SK-N-SH (cell line): ENCODE results near the gene SAMD4A. TPM values are rescaled to one million over a fixed set of nuclear protein-coding genes. Genes with fewer than 3 reads are reported as not detected.

Source experiments
- CTCF ChIA-PET: fragments of 300-600, 350-600 bp; formaldehyde crosslinking; extraction: SDS; loops from one replicate; lab custom pipeline; 2021; lab: Yijun Ruan, JAX
- POLR2A ChIA-PET: fragments of 350-600 bp; sonication (Branson Sonifier 250); formaldehyde crosslinking; extraction: SDS; loops from one replicate; lab custom pipeline; 2020; ENCODE audit warnings: antibody characterized with exemption, inconsistent platforms; lab: Yijun Ruan, JAX
- DNase-seq: peaks from one replicate; pipeline ENCODE4 v3.0.0; 2012
- H2AFZ ChIP-seq: fragments of 200-600 bp; sonication (generic); 2 replicates; pipeline ENCODE4 v1.8.1; 2016; ENCODE audit warnings: antibody characterized with exemption, mild to moderate bottlenecking, low read depth
- H3F3A ChIP-seq: fragments of 200-600 bp; sonication (generic); replicated peaks from 2 replicates; pipeline ENCODE3; 2016; ENCODE audit warnings: antibody characterized with exemption, mild to moderate bottlenecking; ENCODE audit not compliant: insufficient read depth
- H3K27ac ChIP-seq, 2 experiments: fragments of 200-500 bp in 1 of 2; fragments of 200-600 bp in 1 of 2; sonication (Bioruptor generic) in 1 of 2; sonication (generic), shearing (Covaris generic) in 1 of 2; 2 replicates each; pipeline versions ENCODE4 v1.5.1 to v1.6.1; 2014 to 2016; ENCODE audit warnings: low read depth in 2 of 2, inconsistent platforms in 1 of 2, low read length in 1 of 2, mild to moderate bottlenecking in 1 of 2, mixed read lengths in 1 of 2
- H3K27me3 ChIP-seq: fragments of 200-600 bp; sonication (generic), shearing (Covaris generic); 2 replicates; pipeline ENCODE4 v1.6.1; 2016; ENCODE audit warnings: mixed run types; ENCODE audit not compliant: insufficient read depth
- H3K36me3 ChIP-seq, 2 experiments: fragments of 200-500 bp in 1 of 2; fragments of 200-600 bp in 1 of 2; sonication (Bioruptor generic) in 1 of 2; sonication (generic) in 1 of 2; replicated peaks in 1 of 2; 2 replicates each; pipeline versions ENCODE3 to v1.5.1; 2014 to 2016; ENCODE audit warnings: low read length in 1 of 2, mild to moderate bottlenecking in 1 of 2; ENCODE audit not compliant: insufficient read depth in 2 of 2, control insufficient read depth in 1 of 2
- H3K4me1 ChIP-seq, 2 experiments: fragments of 200-500 bp in 1 of 2; fragments of 200-600 bp in 1 of 2; sonication (Bioruptor generic) in 1 of 2; sonication (generic), shearing (Covaris generic) in 1 of 2; 2 replicates each; pipeline versions ENCODE4 v1.5.1 to v1.6.1; 2014 to 2016; ENCODE audit warnings: low read depth in 1 of 2, low read length in 1 of 2, mixed run types in 1 of 2; ENCODE audit not compliant: insufficient read depth in 2 of 2, control insufficient read depth in 1 of 2
- H3K4me2 ChIP-seq: fragments of 200-600 bp; sonication (generic), shearing (Covaris generic); 2 replicates; pipeline ENCODE4 v1.6.1; 2017; ENCODE audit warnings: mixed run types
- H3K4me3 ChIP-seq, 2 experiments: fragments of 200-500 bp in 1 of 2; fragments of 200-600 bp in 1 of 2; sonication (Bioruptor generic) in 1 of 2; sonication (generic), shearing (Covaris generic) in 1 of 2; 2 replicates each; pipeline versions ENCODE4 v1.5.1 to v1.8.1; 2014 to 2016; ENCODE audit warnings: low read depth in 2 of 2, inconsistent platforms in 1 of 2, low read length in 1 of 2, mild to moderate bottlenecking in 1 of 2, mixed read lengths in 1 of 2, moderate library complexity in 1 of 2
- H3K79me2 ChIP-seq: fragments of 200-600 bp; sonication (generic); 2 replicates; pipeline ENCODE4 v1.8.1; 2017; ENCODE audit warnings: mild to moderate bottlenecking; ENCODE audit not compliant: insufficient read depth
- H3K9ac ChIP-seq: fragments of 200-600 bp; sonication (generic); 2 replicates; pipeline ENCODE4 v1.6.1; 2017; ENCODE audit warnings: mixed run types
- H3K9me2 ChIP-seq: fragments of 200-600 bp; sonication (generic); 2 replicates; pipeline ENCODE4 v1.6.1; 2017; ENCODE audit warnings: mixed run types
- H3K9me3 ChIP-seq: fragments of 200-600 bp; sonication (generic); 2 replicates; pipeline ENCODE4 v1.6.1; 2017; ENCODE audit warnings: mixed run types, mild to moderate bottlenecking, moderate library complexity
- H4K20me1 ChIP-seq: fragments of 200-600 bp; sonication (generic); 2 replicates; pipeline ENCODE4 v1.6.1; 2017; ENCODE audit warnings: mild to moderate bottlenecking, mixed run types; ENCODE audit not compliant: insufficient read depth
- CHD2 ChIP-seq: fragments of 150-350 bp; IDR thresholded peaks from 2 replicates; pipeline ENCODE4 v1.6.1; 2018; ENCODE audit warnings: low read length; ENCODE audit not compliant: partially characterized antibody
- ELF1 ChIP-seq: IDR thresholded peaks from 2 replicates; pipeline ENCODE4 v1.4.0; 2012
- EP300 ChIP-seq, 2 experiments: IDR thresholded peaks; 2 replicates each; pipeline versions ENCODE4 v1.4.0 to v1.6.1; 2012; ENCODE audit warnings: borderline replicate concordance in 1 of 2, low read depth in 1 of 2, low read length in 1 of 2
- EZH2phosphoT487 ChIP-seq: fragments of 200-600 bp; sonication (generic); IDR thresholded peaks from 2 replicates; pipeline ENCODE4 v1.6.1; 2017; ENCODE audit warnings: low read depth, mixed run types, mild to moderate bottlenecking, antibody characterized with exemption, moderate library complexity, borderline replicate concordance
- FOSL2 ChIP-seq: IDR thresholded peaks from 2 replicates; pipeline ENCODE4 v1.4.0; 2012; ENCODE audit warnings: low read depth, mild to moderate bottlenecking, moderate library complexity, borderline replicate concordance
- FOXJ3 ChIP-seq: sonication (generic); formaldehyde crosslinking; IDR thresholded peaks from 2 replicates; pipeline ENCODE4 v1.5.1; 2020; ENCODE audit warnings: mild to moderate bottlenecking, missing genetic modification reagents
- FOXM1 ChIP-seq: IDR thresholded peaks from 2 replicates; pipeline ENCODE4 v1.4.0; 2012; ENCODE audit warnings: low read depth, mild to moderate bottlenecking
- GABPA ChIP-seq: IDR thresholded peaks from 2 replicates; pipeline ENCODE4 v1.4.0; 2012; ENCODE audit warnings: low read depth, mild to moderate bottlenecking
- GATA2 ChIP-seq: sonication (generic); formaldehyde crosslinking; IDR thresholded peaks from 2 replicates; pipeline ENCODE4 v1.5.0; 2020; ENCODE audit warnings: mild to moderate bottlenecking, missing genetic modification reagents
- JUND ChIP-seq: IDR thresholded peaks from 2 replicates; pipeline ENCODE4 v1.4.0; 2012
- MEF2A ChIP-seq: IDR thresholded peaks from 2 replicates; pipeline ENCODE4 v1.4.0; 2012; ENCODE audit warnings: low read depth, borderline replicate concordance
- MXI1 ChIP-seq: IDR thresholded peaks from 2 replicates; pipeline ENCODE4 v1.6.1; 2012; ENCODE audit warnings: mild to moderate bottlenecking, low read depth, low read length, improper control_type of control experiment
- NFIC ChIP-seq: IDR thresholded peaks from 2 replicates; pipeline ENCODE4 v1.4.0; 2012; ENCODE audit warnings: borderline replicate concordance
- NRF1 ChIP-seq: IDR thresholded peaks from 2 replicates; pipeline ENCODE4 v1.6.1; 2012; ENCODE audit warnings: low read depth, mild to moderate bottlenecking, low read length
- POLR2AphosphoS5 ChIP-seq: IDR thresholded peaks from 2 replicates; pipeline ENCODE4 v1.6.1; 2012; ENCODE audit warnings: low read depth, low read length
- RAD21 ChIP-seq: IDR thresholded peaks from 2 replicates; pipeline ENCODE4 v1.6.1; 2012; ENCODE audit warnings: mild to moderate bottlenecking, low read length
- RFX5 ChIP-seq: IDR thresholded peaks from 2 replicates; pipeline ENCODE4 v1.6.1; 2012; ENCODE audit warnings: mild to moderate bottlenecking, improper control_type of control experiment, low read length
- RXRA ChIP-seq: IDR thresholded peaks from 2 replicates; pipeline ENCODE4 v1.4.0; 2012; ENCODE audit warnings: low read depth, mild to moderate bottlenecking, borderline replicate concordance
- SIN3A ChIP-seq: IDR thresholded peaks from 2 replicates; pipeline ENCODE4 v1.6.1; 2012; ENCODE audit warnings: low read depth, mild to moderate bottlenecking, low read length, moderate library complexity, borderline replicate concordance
- SMC3 ChIP-seq: IDR thresholded peaks from 2 replicates; pipeline ENCODE4 v1.6.1; 2012; ENCODE audit warnings: low read depth, low read length, improper control_type of control experiment
- TAF1 ChIP-seq: IDR thresholded peaks from 2 replicates; pipeline ENCODE4 v1.6.1; 2012; ENCODE audit warnings: low read depth, mild to moderate bottlenecking, low read length, moderate library complexity, borderline replicate concordance
- TCF12 ChIP-seq: IDR thresholded peaks from 2 replicates; pipeline ENCODE4 v1.4.0; 2012
- YY1 ChIP-seq: IDR thresholded peaks from 2 replicates; pipeline ENCODE4 v1.4.0; 2012; ENCODE audit warnings: low read depth, mild to moderate bottlenecking
- WGBS: methylation state at CpG from one replicate; pipeline ENCODE4 v1.1.6; 2017; ENCODE audit warnings: low lambda C conversion rate; 5-methylcytosine and 5-hydroxymethylcytosine counted together
- polyA plus RNA-seq, 3 experiments: library from polyadenylated mRNA; depleted of rRNA; stranded (reverse); fragments of >200 nt; gene quantifications; 2 replicates each; pipeline ENCODE4 v1.2.3, GENCODE V29; 2012
- TF ChIP-seq, protein P1 (sequence below): IDR thresholded peaks from 2 replicates; pipeline ENCODE4 v1.4.0; 2012; ENCODE audit warnings: low read depth, borderline replicate concordance
- TF ChIP-seq, protein P2 (sequence below): IDR thresholded peaks from 2 replicates; pipeline ENCODE4 v1.4.0; 2012; ENCODE audit warnings: low read depth
- TF ChIP-seq, protein P3 (sequence below): IDR thresholded peaks from 2 replicates; pipeline ENCODE4; 2012
- TF ChIP-seq, protein P4 (sequence below): fragments of 150-350 bp; IDR thresholded peaks from 2 replicates; pipeline ENCODE4 v1.6.1; 2016; ENCODE audit warnings: mild to moderate bottlenecking, low read depth, low read length
- TF ChIP-seq, protein P5 (sequence below): fragments of 150-350 bp; IDR thresholded peaks from 2 replicates; pipeline ENCODE4 v1.6.1; 2017; ENCODE audit warnings: antibody characterized with exemption, low read length, low read depth, borderline replicate concordance

Gene SAMD4A
- polyA plus RNA-seq, 1 of the 3 experiments (the other 2 are of a cell fraction): 5.0 TPM

DNA sequence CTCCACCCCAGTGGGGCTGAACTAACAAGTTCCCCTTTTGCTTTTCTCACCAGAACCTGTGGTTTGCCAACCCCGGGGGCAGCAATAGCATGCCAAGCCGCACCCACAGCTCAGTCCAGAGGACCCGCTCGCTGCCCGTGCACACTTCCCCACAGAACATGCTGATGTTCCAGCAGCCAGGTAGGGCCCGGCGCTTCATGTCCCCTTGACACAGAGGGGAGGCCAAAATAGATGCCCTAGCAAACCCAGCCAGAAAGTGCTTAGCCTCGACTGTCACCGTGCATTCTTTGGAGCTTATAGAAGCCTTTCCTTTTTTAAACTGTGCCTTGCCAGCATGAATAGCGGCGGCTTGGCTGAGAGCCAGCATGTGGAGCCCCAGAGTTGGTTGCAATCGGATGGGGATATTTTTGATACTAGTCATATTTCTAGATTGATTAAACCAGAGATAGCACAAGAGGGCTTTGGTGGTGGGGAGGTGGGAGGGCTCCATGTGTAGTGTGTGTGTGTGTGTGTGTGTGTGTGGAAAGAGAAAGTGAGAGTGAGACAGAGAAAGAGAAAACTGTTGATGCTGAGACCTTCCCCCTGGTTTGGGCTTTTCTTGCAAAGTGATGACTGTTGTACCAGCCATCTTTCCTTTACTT lies 209.6 kb downstream of the SAMD4A start:
- Histone ChIP-seq H3K27ac (peak overlapping the region; percentile 24 to 77; a peak in 3 of 4 replicates), H3K36me3 (peaks cover 21 to 33% of the 10 kb centered on the region in 2 experiments), H2AFZ (no peak overlapping the region), H3K4me3 (peak overlapping the region in 1 of 2 experiments; percentile 23; a peak in 1 of 4 replicates), H3K79me2 (peaks cover 11% of the 10 kb centered on the region; the same call in 1 of the 2 replicates), H4K20me1 (no peaks in the 10 kb centered on the region; the same call in 1 of the 2 replicates), H3F3A (peaks cover 35% of the 10 kb centered on the region), H3K27me3 (no peaks in the 10 kb centered on the region), H3K4me1 (peaks cover 17 to 50% of the 10 kb centered on the region in 2 experiments), H3K9me3 (no peaks in the 10 kb centered on the region), H3K4me2 (peak overlapping the region; percentile 73), H3K9ac (peak overlapping the region; percentile 40; the same call in 1 of the 2 replicates), H3K9me2 (no peaks in the 10 kb centered on the region)
- POLR2A ChIA-PET: no interaction called here
- 40% methylated on average over 12 of the region's 12 CpGs for WGBS
- DNase-seq: peak; percentile 33
- CTCF ChIA-PET: interaction anchor here (1.4 to 6.2 kb wide), 4 partner anchors 9 to 210 kb away, joined by 3 to 171 read pairs (median 72); partner anchors contain the start of gene SAMD4A
- no peak for TF ChIP-seq NRF1
- TF ChIP-seq, protein P1, sequence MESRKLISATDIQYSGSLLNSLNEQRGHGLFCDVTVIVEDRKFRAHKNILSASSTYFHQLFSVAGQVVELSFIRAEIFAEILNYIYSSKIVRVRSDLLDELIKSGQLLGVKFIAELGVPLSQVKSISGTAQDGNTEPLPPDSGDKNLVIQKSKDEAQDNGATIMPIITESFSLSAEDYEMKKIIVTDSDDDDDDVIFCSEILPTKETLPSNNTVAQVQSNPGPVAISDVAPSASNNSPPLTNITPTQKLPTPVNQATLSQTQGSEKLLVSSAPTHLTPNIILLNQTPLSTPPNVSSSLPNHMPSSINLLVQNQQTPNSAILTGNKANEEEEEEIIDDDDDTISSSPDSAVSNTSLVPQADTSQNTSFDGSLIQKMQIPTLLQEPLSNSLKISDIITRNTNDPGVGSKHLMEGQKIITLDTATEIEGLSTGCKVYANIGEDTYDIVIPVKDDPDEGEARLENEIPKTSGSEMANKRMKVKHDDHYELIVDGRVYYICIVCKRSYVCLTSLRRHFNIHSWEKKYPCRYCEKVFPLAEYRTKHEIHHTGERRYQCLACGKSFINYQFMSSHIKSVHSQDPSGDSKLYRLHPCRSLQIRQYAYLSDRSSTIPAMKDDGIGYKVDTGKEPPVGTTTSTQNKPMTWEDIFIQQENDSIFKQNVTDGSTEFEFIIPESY: peak; percentile 59; the same call in 1 of the 2 replicates
- no peak for TF ChIP-seq GABPA
- TF ChIP-seq YY1: peak; percentile 50; the same call in 1 of the 2 replicates
- TF ChIP-seq JUND: peak; percentile 89
- TF ChIP-seq FOSL2: peak; percentile 74; the same call in 1 of the 2 replicates
- TF ChIP-seq TCF12: peak; percentile 92
- no peak for TF ChIP-seq SMC3
- no peak for TF ChIP-seq FOXJ3 (CRISPR knock-in tag)
- TF ChIP-seq MXI1: no peak
- peak; percentile 65 for TF ChIP-seq POLR2AphosphoS5
- TF ChIP-seq NFIC: peak; percentile 98
- TF ChIP-seq, protein P2, sequence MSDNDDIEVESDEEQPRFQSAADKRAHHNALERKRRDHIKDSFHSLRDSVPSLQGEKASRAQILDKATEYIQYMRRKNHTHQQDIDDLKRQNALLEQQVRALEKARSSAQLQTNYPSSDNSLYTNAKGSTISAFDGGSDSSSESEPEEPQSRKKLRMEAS: peak; percentile 86
- no peak for TF ChIP-seq RAD21
- TF ChIP-seq, protein P3, sequence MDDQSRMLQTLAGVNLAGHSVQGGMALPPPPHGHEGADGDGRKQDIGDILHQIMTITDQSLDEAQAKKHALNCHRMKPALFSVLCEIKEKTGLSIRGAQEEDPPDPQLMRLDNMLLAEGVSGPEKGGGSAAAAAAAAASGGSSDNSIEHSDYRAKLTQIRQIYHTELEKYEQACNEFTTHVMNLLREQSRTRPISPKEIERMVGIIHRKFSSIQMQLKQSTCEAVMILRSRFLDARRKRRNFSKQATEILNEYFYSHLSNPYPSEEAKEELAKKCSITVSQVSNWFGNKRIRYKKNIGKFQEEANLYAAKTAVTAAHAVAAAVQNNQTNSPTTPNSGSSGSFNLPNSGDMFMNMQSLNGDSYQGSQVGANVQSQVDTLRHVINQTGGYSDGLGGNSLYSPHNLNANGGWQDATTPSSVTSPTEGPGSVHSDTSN: peak; percentile 76
- TF ChIP-seq MEF2A: peak; percentile 87
- peak in 1 of 2 experiments; percentile 90; a peak in 2 of 4 replicates for TF ChIP-seq EP300 (IDR thresholded peaks at IDR 0.05; ENCODE audit: borderline replicate concordance in 1 of 2, low read depth in 1 of 2, low read length in 1 of 2)
- no peak for TF ChIP-seq EZH2phosphoT487
- no peak for TF ChIP-seq CHD2
- no peak for TF ChIP-seq RFX5
- TF ChIP-seq, protein P4, sequence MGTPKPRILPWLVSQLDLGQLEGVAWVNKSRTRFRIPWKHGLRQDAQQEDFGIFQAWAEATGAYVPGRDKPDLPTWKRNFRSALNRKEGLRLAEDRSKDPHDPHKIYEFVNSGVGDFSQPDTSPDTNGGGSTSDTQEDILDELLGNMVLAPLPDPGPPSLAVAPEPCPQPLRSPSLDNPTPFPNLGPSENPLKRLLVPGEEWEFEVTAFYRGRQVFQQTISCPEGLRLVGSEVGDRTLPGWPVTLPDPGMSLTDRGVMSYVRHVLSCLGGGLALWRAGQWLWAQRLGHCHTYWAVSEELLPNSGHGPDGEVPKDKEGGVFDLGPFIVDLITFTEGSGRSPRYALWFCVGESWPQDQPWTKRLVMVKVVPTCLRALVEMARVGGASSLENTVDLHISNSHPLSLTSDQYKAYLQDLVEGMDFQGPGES: no peak
- peak; percentile 60; the same call in 1 of the 2 replicates for TF ChIP-seq RXRA
- TF ChIP-seq SIN3A: no peak
- no peak for TF ChIP-seq GATA2 (CRISPR knock-in tag)
- TF ChIP-seq FOXM1: no peak
- TF ChIP-seq, protein P5, sequence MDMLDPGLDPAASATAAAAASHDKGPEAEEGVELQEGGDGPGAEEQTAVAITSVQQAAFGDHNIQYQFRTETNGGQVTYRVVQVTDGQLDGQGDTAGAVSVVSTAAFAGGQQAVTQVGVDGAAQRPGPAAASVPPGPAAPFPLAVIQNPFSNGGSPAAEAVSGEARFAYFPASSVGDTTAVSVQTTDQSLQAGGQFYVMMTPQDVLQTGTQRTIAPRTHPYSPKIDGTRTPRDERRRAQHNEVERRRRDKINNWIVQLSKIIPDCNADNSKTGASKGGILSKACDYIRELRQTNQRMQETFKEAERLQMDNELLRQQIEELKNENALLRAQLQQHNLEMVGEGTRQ: no peak
- no peak for TF ChIP-seq TAF1
- TF ChIP-seq ELF1: no peak
